ENCODE data around the gene RAPGEF3.

RAPGEF3 gene

GRCh38 chr12:47790676-47791350 is 32.1 kb upstream of the RAPGEF3 start:
- no peak for DNase-seq (ENCODE audit: low spot score)

GRCh38 chr12:47789712-47790489 is 31.2 kb upstream of the RAPGEF3 start:
- no peak for DNase-seq (ENCODE audit: low spot score)

GRCh38 chr12:47789141-47789540 is 30.5 kb upstream of the RAPGEF3 start:
- DNase-seq (ENCODE audit: low spot score), result no peak

GRCh38 chr12:47787596-47788319 is 29.1 kb upstream of the RAPGEF3 start:
- no peak for DNase-seq (ENCODE audit: low spot score)

- DNase-seq (ENCODE audit: low spot score), result no peak
These were observed 28.1 kb upstream of the RAPGEF3 start for GRCh38 chr12:47786662-47787280.

- DNase-seq (ENCODE audit: low spot score), result no peak
These were observed 27.4 kb upstream of the RAPGEF3 start for GRCh38 chr12:47785887-47786661.

- DNase-seq (ENCODE audit: low spot score), result no peak
These were observed 26.6 kb upstream of the RAPGEF3 start for GRCh38 chr12:47785036-47785886.

GRCh38 chr12:47783821-47784819 is 25.4 kb upstream of the RAPGEF3 start:
- no peak for DNase-seq (ENCODE audit: low spot score)

- DNase-seq (ENCODE audit: low spot score), result no peak
These were observed 24.5 kb upstream of the RAPGEF3 start for GRCh38 chr12:47783024-47783755.

GRCh38 chr12:47782372-47782770 is 23.7 kb upstream of the RAPGEF3 start:
- DNase-seq (ENCODE audit: low spot score), result no peak

- DNase-seq (ENCODE audit: low spot score), result peak; percentile 60
These were observed 23.0 kb upstream of the RAPGEF3 start for GRCh38 chr12:47781479-47782371.

GRCh38 chr12:47779943-47780504 is 21.3 kb upstream of the RAPGEF3 start:
- no peak for DNase-seq (ENCODE audit: low spot score)

GRCh38 chr12:47779301-47779942 is 20.7 kb upstream of the RAPGEF3 start:
- DNase-seq (ENCODE audit: low spot score), result peak; percentile 96

GRCh38 chr12:47778881-47779280 is 20.2 kb upstream of the RAPGEF3 start:
- no peak for DNase-seq (ENCODE audit: low spot score)

GRCh38 chr12:47777741-47778558 is 19.3 kb upstream of the RAPGEF3 start:
- DNase-seq (ENCODE audit: low spot score), result no peak

- no peak for DNase-seq (ENCODE audit: low spot score)
These were observed 18.5 kb upstream of the RAPGEF3 start for GRCh38 chr12:47777151-47777550.
